ENCODE measurements around the gene PROKR1.

DNA sequence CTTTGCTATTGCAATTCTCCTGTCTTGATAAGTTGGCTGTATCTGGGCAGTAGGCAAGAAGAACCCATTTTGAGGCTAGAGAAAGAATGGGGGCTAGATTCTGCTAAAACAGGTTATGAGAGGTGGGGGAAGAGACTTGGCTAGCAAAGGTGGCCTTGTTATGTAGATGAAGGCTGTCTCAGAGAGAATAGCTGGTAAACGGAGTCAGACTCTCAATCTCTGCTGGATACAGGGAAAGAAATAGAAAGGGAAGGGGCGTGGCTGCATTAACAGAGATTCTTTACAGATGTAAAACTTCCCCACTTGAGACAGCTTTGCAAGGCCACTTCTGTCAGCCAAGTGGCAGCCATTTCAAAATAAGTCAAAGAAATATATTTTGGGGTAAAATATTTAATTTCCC is 53.2 kb downstream of the PROKR1 start:
- TF ChIP-seq CTCF (optimal IDR thresholded peaks at IDR 0.05 in 1 of 3, IDR thresholded peaks at IDR 0.05 in 1 of 3, conservative IDR thresholded peaks at IDR 0.05 in 1 of 3; ENCODE audit: extremely low read depth in 1 of 3, insufficient read depth in 2 of 3, low read length in 3 of 3) (no peak), EZH2 (IDR thresholded peaks at IDR 0.05; ENCODE audit: low read length) (no peak)
